ENCODE data around the gene MYO1H.

DNA sequence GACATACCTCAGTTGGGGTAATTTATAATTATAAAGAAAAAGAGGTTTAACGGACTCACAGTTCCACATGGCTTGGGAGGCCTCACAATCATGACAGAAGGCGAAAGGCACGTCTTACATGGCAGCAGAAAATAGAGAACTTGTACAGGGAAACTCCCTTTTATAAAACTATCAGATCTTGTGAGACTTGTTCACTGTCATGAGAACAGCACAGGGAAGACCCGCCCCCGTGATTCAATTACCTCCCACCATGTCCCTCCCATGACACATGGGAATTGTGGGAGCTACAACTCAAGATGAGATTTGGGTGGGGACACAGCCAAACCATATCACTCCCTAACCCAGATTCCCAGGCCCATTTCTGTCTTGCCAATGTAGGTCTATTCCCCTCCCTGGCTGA, 22.1 kb downstream of the MYO1H start:
- TF ChIP-seq, protein P1, sequence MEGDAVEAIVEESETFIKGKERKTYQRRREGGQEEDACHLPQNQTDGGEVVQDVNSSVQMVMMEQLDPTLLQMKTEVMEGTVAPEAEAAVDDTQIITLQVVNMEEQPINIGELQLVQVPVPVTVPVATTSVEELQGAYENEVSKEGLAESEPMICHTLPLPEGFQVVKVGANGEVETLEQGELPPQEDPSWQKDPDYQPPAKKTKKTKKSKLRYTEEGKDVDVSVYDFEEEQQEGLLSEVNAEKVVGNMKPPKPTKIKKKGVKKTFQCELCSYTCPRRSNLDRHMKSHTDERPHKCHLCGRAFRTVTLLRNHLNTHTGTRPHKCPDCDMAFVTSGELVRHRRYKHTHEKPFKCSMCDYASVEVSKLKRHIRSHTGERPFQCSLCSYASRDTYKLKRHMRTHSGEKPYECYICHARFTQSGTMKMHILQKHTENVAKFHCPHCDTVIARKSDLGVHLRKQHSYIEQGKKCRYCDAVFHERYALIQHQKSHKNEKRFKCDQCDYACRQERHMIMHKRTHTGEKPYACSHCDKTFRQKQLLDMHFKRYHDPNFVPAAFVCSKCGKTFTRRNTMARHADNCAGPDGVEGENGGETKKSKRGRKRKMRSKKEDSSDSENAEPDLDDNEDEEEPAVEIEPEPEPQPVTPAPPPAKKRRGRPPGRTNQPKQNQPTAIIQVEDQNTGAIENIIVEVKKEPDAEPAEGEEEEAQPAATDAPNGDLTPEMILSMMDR (IDR thresholded peaks at IDR 0.05): no peak
- TF ChIP-seq POLR2A (IDR thresholded peaks at IDR 0.05; ENCODE audit: low read depth): no peak
